Stimulated activated CD4-positive, alpha-beta T cell treated with anti-CD3 and anti-CD28 coated beads, Interleukin-2, amount 100 ng/mL, for 24 hours (primary cell): ENCODE results near the gene IL6R.

Source experiments
- DNase-seq, 2 donors: peaks; one replicate each; pipeline ENCODE4 v3.0.0-alpha.2; 2020

The IL6R gene

DNA sequence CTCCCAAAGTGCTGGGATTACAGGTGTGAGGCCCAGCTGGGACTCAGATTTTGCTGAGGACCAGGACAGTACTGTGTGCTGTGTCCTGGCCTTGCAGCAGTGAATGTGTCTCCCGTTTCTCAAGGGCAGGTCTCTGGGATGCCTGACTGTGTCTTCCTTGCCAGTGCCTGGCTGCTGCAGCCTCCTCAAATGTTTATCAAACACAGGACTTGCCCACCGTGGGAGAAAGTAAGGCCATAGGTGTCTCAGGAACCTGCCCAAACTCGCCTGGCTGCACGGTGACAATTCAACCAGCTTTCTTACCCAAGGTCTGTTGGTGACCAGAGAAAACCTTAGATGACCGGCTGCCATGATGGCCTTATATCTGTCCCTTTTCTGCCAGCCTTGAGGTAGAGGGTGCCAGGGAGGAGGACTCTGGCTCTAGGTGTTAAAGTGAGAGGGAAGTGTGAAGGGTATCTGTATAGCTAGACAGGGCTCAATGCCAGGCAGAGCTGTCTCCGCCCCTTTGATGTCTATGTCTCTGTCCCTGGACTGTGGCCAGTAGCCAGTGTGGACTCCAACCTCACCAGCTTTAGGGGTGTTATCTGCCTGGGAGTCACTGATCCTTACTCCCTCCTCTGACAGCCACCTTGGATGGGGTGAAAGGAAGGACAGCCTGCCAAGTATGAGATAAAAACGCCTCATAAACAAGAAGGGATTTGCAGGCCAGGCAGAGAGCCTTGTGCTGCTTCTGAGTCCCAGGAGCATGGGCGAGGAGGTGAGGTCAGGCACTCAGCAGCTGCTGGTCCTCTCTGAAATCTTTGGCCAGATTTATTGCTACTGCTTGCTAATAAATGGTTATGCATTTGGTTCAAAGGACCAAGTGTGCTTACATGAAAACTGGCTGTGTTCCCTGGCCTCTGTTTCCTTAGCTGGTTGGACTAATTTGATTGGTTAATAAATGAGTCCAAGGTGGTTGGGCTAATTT lies 22.3 kb downstream of the IL6R start:
- DNase-seq, result no peak

DNA sequence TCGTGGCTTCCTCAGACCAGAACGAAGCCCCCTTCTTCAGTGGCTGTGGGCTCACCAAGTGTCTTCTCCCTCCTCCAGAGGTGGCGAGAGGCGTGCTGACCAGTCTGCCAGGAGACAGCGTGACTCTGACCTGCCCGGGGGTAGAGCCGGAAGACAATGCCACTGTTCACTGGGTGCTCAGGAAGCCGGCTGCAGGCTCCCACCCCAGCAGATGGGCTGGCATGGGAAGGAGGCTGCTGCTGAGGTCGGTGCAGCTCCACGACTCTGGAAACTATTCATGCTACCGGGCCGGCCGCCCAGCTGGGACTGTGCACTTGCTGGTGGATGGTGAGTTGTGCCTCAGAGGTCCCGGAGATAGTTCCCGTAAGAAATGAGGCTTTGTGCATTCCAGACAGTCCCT lies 24.0 kb downstream of the IL6R start:
- no peak for DNase-seq

DNA sequence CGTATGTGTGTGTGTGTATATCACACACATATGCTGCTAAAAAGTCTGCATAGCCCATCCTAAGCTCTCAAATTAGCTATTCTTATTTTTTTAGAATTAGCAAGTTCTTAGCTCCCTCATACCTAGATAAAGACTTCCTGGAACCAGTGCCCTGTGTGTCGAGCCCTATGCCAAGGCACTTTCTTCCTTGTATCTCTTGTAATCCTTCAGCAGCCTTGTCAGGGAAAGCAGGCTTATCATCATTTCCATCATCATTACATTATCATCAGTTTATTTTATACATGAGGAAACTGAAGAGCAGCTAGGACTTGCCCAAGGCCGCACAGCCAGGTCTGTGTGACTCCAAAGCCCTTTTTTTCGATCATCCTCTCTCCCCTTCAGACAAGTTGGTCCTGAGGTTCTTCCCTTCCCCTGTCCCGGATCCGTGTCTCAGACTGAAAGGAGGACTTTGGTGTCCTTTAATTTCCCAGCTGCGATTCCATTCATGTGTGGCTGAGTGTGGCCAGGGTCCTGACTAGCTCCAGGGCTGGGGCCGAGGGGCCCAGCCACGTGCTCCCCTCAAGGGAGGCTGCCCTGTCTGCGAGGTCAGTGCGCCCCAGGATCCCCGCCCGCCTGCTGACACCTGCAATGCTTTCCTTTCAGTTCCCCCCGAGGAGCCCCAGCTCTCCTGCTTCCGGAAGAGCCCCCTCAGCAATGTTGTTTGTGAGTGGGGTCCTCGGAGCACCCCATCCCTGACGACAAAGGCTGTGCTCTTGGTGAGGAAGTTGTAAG lies 24.9 kb downstream of the IL6R start:
- no peak for DNase-seq

DNA sequence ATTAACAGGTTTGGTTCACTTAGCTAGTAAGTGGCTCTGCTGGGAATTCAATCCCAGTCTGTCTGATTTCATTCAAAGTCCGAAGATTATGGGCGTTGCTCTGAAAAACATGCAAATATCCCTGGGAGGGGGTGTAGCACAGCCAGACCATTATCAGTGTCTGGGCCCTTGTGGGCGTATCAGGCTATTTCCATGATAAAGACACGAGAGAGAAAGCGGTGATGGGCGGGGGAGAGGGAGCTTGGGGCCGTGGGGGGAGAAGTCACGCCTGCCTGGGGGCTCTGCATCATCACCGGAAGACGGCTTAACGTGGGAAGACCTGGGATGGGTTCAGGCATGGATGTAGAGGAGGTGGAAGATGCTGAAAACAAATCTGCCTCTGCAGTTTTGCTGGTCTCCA lies 25.8 kb downstream of the IL6R start:
- no peak for DNase-seq

DNA sequence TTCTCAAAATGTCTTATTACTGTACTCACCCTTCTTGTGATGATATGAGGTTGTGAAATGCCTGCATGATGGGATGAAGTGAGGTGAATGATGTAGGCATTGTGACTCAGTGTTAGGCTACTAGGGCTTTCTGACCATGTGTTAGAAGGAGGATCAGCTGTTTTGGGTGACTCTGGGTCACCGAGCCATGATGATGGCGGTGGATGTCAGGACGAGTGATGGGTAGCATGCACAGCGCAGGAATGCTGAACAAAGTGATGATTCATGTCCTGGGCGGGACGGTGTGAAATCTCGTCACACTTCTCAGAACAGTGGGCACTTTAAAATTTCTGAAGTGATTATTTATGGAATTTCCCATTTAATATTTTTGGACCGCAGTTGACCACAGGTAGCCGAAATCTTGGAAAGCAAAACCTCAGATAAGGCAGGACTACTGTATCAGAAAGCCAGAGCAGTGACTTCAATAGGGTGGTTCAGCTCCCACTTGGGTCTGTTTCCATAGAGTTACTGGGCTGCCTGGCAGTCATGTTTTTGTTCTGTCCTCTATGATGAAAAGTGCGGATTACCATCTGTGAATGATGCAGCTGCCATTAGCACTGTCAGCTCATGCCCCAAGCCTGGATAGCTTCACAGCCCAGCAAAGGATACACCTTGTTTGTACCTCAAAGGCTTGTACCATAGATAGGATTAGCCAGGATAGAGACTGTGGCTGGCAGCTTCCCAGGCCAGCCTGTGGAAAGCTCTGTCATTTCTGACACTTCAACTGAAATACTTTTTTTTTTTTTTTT lies 26.6 kb downstream of the IL6R start:
- DNase-seq, result peak; percentile 61 to 67

DNA sequence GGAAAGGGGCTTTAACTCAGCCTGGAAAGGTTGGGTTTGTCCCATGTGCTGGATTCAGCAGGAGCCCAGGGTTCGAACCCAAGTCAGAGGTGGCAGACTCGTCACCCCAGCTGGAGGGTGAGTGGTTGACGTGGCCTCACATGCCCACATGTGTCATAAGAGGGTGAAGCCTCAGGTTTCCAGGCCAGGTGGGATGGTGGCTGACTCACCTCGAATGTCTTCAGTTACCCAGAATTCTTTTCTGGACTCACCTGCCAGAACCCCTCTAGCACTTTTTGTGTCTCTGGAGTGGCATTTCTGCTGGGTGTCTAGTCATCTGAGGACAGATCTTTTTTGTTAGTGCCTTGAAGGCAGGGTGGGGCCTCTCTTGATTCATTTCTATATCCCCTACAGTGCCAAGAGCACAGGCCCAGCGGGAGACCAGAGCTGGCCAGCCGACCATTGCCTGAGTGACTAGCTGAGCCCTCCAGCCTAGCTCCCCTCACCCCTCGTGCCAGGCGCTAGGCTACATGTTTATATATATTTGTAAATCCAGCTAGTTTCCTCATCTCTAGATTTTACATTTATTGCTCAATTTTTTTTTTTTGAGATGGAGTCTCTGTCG lies 28.1 kb downstream of the IL6R start:
- DNase-seq, result peak; percentile 44 to 56

DNA sequence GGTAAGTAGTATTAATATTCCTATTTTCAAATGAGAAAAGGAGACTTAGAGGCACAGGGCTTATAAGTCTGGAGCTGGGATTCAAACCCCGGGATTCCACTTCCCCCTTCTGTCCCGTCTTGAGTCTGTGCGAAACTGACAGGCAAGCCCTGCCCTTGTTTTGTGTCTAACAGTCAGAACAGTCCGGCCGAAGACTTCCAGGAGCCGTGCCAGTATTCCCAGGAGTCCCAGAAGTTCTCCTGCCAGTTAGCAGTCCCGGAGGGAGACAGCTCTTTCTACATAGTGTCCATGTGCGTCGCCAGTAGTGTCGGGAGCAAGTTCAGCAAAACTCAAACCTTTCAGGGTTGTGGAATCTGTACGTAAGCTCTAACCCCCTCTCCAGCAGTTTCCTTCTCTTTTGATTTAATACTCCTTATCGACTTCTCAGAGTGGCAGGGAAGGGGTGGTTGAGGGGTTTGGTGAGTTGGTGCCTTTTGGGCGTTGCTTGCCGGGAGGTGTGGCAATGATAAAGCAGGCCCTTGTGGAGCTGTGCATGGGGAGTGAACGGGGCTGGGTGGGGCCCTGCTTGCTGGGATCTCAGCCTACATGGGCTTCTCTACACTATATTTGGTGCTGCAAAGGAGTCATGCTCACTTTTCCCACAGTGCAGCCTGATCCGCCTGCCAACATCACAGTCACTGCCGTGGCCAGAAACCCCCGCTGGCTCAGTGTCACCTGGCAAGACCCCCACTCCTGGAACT lies 29.4 kb downstream of the IL6R start:
- DNase-seq, result no peak

DNA sequence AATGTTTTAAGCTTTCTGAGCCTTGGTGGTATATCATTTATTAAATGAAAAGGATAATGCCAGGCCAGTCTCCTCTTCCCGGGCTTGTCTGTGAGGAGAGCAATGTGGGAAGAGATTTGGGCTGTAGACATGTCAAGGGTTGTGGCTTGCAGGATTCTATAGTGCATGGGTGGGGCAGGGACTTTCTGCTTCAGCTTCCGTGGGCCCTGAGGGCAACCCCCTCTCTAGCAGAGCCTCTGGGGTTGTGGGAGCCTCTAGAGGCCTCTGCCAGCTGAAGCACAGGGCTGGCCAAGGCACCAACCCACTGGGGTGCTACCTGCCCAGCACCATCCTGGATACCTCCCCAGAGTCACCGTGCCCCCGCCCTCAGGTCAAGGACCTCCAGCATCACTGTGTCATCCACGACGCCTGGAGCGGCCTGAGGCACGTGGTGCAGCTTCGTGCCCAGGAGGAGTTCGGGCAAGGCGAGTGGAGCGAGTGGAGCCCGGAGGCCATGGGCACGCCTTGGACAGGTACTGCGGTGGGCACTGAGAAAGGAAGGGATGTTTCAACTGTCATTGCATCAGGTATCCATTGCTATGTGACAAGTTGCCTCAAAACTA lies 30.6 kb downstream of the IL6R start:
- DNase-seq, result no peak

DNA sequence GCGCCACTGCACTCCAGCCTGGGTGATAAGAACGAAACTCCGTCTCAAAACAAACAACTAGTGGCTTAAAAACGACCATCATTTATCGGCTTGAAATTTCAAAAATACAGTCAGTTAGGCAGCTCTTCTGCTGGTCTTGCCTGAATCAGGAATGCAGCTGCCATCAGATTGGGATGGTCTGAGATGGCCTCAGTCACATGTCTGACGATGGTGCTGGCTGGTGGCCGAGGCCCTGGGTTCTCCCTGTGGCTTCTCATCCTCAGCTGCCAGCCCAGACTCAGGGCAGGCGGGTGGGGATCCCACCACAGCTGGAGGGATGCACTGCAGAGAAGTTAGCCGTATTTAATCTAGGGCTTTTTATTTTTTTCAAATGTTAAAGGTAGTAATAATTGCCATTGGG lies 31.3 kb downstream of the IL6R start:
- DNase-seq, result no peak

DNA sequence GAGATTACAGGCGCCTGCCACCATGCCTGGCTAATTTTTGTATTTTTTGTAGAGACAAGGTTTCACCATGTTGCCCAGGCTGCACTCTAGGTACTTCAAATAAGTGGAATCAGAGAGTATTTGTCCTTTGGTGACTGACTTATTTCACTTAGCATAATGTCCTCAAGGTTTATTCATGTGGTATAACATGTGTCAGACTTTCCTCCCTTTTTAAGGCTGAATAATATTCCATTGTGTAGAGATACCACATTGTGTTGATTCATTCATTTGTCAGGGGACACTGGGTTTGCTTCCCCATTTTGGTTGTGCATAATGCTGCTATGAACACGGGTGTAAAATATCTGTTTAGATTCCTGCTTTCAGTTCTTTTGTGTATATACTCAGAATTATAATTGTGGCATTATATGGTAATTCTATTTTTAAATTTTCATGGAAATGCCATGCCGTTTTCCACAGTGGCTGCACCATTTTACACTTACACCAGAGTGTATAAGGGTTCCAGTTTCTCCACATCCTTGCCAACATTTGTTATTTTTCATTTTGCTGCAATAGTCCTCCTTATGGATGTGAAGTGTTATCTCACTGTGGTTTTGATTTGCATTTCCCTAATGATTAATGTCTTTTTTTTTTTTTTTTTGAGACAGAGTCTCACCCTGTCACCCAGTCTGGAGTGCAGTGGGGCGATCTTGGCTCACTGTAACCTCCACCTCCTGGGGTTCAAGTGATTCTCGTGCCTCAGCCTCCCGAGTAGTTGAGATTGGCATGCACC lies 35.1 kb downstream of the IL6R start:
- no peak for DNase-seq

DNA sequence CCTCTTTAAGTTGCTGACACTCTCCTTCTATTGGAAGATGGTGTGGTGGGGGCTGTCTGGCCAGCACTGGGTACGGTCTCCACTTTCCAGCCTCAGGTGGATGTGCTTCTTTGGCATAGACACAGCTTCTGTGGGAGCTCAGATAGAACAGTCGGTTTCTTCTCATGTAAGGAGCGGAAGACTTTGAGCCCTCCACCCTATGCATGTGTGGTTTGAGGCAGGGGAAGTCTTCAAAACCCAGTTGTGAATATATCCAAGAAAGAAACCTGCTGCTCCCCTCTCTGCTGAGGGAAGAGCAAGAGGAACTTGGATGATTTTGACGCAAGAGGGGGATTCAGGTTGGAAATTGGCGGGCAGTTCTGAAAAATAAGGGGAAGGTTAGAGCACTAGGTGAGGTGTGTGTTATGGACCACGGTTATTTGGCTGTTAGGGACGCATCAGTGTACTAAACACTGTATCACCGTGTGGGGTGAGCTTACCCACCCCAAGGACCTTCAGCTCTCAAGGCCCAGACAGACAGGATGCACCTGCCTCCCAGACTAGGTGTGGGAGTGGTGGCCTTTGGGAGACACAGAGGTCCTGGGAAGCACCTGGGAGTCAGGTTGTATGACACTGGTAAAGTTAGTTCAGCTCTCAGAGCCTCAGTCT lies 36.2 kb downstream of the IL6R start:
- DNase-seq, result no peak

DNA sequence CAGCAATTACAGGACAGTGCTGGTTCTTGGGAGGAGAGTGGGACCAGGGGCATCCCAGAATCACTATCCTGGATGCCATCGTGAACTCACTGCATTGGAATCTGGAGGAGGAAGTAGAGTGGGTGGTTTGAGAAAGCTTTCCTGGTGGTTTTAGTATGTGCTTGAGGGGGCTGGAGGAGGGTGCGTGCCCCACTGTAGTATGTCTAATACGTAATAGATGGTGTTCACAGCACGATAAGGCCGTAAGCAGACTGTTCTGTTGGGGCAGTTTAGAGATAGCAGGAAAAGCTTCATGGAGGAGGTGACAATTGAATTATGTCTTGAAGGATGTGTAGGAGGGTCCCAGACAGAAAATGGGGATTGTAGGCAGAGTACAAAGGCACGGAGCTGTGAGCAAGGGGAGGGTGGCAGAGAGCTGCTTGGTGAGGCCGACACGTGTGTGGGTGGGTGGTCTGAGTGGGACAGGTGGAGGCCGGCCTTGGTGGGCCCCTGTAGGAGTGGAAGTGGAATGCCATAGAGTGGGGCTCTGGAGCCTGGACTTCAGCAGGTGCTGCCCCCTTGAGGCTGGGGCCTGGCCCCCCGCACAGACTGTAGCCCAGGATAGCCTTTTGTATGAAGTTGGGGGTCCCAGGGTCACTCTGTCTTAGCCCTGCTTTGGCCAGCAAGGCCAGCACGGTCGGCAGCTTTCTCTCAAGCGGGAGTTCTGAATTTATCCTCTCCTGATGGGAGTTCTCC lies 37.0 kb downstream of the IL6R start:
- DNase-seq, result no peak

DNA sequence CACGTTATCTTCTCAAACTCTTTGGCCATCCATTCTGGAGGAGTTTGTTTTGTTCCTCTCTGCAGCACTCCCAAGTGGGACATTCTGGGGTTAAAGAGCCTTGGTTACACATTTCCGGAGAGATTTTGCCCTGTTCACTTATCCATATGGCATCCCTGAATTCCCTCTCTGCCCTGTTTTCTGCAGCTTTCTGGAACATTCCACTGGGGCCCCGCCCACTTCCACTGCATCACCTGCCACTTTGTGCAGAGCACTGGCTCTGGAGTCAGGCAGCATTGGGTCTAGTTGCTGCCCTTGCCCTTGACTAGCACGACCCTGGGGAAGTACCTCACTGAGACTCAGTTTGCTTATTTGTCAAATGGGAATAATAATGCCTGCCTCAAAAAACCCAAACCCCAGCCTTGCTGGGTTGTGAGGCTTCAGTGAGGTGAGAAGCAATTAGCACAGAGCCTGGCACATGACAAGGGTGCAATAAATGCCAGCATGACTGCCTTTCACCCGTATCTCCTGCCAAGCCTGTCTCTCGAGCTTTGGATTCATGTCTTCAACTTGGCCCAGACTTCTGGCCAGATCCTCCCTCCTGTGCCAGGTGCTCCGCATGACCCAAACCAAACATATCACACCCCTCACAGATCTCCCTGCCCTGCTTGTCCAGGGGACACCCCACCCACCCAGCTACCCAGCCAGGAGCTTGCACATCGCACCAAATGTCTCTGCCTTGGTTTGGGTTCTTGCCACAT lies 38.3 kb downstream of the IL6R start:
- no peak for DNase-seq

DNA sequence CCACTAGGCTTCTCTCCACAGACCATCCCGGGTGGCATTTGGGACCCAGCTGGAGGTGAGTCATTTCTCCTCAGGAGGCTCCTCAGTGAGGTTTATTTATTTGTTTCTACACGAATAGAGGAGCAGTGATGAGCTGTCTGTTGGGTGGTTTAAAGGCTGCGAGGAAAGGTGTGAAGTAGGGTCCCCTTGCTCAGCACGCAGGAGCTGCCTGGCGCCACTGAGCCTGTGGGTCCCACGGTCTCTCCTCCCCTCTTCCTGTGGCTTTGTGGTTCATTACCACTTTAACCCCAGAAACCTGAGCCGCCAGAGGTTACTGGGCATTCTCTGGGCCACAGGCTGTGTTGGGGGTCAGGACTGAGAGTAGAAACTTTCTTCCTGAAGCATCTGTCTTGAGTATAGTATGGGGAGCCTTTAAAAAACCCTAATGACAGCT lies 39.9 kb downstream of the IL6R start:
- DNase-seq, result peak; percentile 42 to 53

DNA sequence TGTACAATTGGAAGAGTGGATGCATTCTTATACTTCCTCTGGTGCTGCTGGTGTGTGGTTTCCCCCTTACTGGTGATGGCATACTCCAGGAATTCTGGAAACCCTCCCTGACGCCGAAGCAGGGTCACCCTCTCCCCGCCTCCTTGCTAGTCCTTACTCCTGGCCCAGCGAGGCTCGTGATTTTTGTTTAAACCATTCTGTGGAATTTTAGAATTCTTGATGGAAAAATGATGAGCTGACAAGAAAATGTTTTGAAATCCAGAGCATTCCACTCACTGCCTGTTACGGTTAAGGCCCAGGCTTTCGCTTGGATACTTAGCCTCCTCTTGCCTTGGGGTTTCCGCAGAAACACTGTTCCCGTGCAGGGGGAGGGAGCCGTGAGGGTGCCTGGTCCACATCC lies 41.1 kb downstream of the IL6R start:
- no peak for DNase-seq

DNA sequence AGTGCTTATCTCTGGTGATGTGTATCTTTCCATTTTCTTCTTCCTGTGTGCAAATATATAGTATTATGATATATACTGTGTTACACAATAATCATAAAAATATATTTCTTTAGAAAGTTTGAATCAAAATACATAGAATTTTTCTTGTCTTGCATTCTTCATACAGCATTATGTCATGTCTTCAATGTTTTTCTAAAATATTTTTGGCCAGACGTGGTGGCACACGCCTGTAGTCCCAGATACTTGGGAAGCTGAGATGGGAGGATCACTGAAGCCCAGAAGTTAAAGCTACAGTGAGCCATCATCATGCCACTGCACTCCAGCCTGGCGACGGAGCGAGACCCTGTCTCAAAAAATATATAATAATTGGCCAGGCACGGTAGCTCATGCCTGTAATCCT lies 41.6 kb downstream of the IL6R start:
- DNase-seq, result no peak

DNA sequence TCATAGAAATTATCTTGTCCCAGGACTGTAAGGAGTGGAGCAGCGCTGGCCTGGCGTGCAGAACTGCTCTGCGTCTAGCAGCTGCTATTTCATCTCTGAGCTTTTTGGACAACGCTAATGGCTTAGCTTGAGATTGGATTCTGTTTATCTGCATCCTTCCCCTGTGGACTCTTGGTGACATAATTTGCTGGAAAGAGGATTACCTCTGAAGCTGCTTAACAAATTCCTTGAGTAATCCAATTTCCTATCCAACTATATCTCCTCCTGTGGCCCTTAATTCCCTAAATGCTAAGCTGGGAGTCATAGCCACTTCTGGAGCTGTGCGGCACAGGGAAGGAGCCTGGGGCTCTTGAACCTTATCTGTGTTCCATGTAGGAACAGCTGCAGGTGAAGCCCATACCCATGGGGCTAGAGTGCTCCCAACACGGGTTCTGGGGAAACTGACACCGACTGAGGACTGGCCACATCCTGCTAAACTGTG lies 43.2 kb downstream of the IL6R start:
- no peak for DNase-seq

DNA sequence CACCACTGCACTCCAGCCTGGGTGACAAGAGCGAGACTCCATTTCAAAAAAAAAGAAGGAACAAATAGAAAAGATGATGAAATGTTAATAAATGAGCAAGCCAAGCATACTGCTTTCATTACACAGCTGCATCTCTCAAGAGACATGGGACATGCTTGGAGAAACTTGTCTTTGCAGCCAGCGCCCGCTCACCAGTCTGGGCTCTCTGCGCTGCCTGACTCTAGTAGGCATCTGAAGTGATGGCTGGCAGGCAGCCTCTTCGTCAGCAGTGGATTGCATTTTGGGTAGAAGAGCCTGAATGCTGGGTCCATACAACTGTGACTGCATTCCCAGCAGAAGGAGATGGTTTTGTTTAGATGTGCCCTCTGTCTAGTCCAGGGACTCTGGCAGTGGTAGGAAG lies 48.0 kb downstream of the IL6R start:
- no peak for DNase-seq
